ENCODE data around the gene CCDC150. TPM values are rescaled to one million over a fixed set of nuclear protein-coding genes. Genes with fewer than 3 reads are reported as not detected.
A peak's percentile ranks its signal among the peaks of the same experiment; 100 is the strongest.

CCDC150 gene
- total and polyA plus RNA-seq, 2 of the 8 experiments (the other 6 are each of a cell fraction or from before 2014, with no cell fraction given), result 8.3 to 31.9 TPM

GRCh38 chr2:196592911-196593881, 46.3 kb upstream of the CCDC150 start, which contains the start of gene HECW2 (continued):
- no peak for TF ChIP-seq CHD7 (IDR thresholded peaks at IDR 0.05; ENCODE audit: insufficient replicate concordance, low read length)
- TF ChIP-seq GABPA (IDR thresholded peaks at IDR 0.05; ENCODE audit: borderline replicate concordance, insufficient read depth, low read length), result no peak
- peak; percentile 45; the same call in 1 of the 2 replicates for TF ChIP-seq MAFK (IDR thresholded peaks at IDR 0.05; ENCODE audit: low read depth, low read length)
- no peak for TF ChIP-seq USF2 (IDR thresholded peaks at IDR 0.05; ENCODE audit: low read length)
- no peak for TF ChIP-seq RXRA (IDR thresholded peaks at IDR 0.05; ENCODE audit: insufficient read depth, low read depth, low read length)
- 0 out of 2 replicates have a peak, but pooled peaks have one; percentile 29 for TF ChIP-seq CREB1 (IDR thresholded peaks at IDR 0.05)
